LHCN-M2 (cell line): Measurements from ENCODE around the gene DGCR8. TPM values are rescaled to one million over a fixed set of nuclear protein-coding genes. Genes with fewer than 3 reads are reported as not detected.

Experiments used
- DNase-seq: peaks from one replicate; pipeline ENCODE4 v3.0.0-alpha.2; 2012; ENCODE audit warnings: low read depth
- total RNA-seq: library from RNA; depleted of rRNA; stranded (reverse); fragments of >200 nt; gene quantifications from 2 replicates; pipeline ENCODE4 v1.2.3, GENCODE V29; 2014

Gene DGCR8
- total RNA-seq, 1 experiment from 2014 or later: 30.9 TPM

DNA sequence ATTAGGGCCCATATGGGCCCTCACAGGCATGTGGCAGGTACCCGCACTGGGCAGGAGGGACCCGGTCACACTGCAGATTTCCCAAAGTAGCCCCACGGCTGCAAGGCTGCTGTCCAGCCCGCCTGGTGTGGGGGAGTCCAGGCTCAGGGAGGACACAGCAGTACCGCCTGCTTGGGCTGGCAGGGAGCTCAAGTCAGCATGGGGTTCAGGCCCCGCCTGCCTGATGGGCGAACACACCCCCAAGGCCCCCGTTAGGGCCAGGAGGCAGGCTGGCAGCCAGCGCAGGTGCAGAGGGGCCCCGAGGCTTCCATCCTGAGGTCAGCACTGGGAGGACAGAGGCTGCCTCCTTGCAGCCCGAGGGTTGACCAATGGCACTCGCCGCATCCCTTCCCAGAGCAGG lies 57.1 kb downstream of the DGCR8 start:
- no peak for DNase-seq

DNA sequence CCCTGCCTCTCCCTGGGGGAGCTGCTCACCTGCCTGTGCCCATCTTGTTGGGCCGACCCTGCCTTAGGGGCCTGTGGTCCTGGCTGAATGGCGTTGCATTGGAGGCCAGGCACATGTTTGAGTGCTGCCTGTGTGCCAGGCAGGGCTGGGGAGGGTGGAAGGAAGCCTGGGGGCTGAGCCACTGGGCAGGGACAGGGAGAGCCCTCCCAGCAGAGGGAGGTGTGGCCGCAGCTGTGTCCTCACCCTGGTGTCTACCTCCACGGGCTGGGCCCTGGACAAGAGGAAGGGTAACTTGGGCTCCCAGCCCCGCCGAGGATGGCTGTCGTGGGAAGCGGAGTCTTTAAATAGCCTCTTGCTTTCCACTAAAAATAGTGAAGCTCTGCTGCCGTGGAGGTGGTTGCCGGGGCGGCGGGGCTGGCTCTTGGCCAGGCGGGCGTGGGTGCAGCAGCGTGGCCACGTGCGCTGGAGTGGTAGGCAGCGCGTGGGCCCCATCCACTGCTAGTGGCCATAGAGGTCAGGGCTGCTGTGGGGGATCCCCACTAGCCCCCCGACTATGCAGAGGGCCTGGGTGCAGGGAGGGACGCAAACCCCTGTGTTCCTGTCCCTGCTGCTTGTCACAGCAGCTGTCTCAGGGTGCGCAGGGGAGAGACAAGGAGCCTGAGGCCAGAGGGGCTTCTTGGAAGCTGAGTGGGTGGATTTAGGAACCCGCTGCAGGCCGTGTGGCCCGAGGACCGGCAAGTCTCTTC lies 57.8 kb downstream of the DGCR8 start:
- DNase-seq: peak; percentile 22

DNA sequence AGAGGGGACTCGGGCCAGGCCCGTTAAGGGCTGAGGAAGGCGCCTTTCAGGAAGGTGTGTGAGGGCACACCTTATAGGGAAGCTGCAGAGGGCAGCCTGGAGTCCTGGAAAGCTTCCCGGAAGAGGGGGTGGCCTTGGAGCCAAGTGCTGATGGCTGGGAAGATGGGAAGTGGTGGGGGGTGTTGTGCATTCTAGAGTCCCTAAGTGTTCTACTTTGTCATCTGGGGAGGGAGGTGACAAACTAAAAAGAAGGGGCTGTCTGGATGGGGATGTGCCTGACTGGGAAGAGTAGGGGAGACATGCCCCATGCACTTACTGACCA lies 58.3 kb downstream of the DGCR8 start:
- DNase-seq: no peak

DNA sequence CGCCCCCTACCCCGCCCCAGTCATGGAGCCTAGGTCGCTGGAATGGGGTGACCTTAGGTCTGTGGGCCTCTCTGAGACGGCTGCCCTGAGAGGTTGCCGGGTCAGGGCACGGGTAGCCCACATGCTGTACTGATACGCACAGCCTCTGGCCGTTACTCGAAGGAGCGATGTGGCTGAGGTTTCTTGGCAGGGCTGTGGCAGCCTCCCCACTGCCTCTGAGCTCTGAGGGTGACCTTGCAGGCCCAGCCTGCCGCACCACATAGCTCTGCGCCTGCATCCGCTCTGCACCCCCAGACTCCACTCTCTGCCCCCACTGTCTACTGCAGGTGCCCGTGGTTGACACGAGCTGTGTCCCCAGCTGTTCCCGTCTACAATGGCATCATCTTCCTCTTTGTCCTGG lies 58.8 kb downstream of the DGCR8 start:
- DNase-seq: no peak

DNA sequence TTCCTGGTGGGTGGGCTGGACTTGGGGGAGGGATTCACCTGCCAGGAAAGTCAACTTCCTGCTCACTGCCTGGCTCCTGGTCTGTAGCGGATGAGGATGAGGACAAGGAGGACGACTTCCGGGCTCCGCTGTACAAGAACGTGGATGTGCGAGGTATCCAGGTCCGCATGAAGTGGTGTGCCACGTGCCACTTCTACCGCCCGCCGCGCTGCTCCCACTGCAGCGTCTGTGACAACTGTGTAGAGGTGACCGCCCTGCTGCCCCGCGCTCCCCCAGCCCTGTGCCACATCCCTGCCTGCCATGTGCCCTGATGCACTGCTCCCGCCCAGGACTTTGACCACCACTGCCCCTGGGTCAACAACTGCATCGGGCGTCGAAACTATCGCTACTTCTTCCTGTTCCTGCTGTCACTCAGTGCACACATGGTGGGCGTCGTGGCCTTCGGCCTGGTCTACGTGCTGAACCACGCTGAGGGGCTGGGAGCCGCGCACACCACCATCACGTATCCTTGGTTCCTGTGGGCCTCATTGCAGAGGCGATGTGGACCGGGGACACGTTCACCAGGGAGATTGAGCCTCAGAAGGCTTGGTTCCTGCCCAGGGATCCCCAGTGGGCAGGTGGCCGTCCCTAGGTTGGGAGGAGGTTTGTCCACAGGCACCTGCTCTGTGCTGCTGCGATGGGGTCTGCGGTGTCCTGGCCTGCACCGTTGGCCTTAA lies 59.5 kb downstream of the DGCR8 start:
- DNase-seq: no peak

DNA sequence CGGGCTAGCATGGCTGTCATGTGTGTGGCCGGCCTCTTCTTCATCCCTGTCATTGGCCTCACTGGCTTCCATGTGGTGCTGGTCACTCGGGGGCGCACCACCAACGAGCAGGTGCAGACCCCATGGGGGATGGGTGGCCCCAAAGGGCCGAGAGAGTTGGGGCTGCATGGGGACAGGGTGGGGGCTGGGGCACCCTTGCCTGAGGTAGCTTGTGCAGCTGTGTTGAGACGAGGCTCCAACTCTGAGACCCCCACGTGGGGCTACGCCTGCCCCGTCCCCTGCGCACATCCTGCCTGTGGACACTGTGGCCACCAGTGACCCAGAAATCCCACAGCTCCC lies 60.0 kb downstream of the DGCR8 start:
- DNase-seq: no peak

DNA sequence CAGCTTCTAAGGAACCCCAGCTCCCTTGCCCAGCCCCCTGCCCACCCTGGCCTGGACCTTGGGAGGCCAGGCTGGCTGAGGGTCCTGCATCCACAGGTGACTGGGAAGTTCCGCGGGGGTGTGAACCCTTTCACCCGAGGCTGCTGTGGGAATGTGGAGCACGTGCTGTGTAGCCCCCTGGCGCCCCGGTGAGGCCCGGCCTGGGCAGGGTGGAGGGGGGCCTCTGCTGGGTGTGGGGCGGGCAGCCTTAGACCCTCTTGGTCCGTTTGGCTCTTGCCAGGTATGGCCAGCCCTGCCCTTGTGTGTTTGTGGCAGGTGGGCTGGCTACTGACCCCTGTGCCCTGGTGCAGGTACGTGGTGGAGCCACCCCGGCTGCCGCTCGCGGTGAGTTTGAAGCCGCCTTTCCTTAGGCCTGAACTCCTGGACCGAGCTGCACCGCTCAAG lies 60.5 kb downstream of the DGCR8 start:
- DNase-seq: no peak

DNA sequence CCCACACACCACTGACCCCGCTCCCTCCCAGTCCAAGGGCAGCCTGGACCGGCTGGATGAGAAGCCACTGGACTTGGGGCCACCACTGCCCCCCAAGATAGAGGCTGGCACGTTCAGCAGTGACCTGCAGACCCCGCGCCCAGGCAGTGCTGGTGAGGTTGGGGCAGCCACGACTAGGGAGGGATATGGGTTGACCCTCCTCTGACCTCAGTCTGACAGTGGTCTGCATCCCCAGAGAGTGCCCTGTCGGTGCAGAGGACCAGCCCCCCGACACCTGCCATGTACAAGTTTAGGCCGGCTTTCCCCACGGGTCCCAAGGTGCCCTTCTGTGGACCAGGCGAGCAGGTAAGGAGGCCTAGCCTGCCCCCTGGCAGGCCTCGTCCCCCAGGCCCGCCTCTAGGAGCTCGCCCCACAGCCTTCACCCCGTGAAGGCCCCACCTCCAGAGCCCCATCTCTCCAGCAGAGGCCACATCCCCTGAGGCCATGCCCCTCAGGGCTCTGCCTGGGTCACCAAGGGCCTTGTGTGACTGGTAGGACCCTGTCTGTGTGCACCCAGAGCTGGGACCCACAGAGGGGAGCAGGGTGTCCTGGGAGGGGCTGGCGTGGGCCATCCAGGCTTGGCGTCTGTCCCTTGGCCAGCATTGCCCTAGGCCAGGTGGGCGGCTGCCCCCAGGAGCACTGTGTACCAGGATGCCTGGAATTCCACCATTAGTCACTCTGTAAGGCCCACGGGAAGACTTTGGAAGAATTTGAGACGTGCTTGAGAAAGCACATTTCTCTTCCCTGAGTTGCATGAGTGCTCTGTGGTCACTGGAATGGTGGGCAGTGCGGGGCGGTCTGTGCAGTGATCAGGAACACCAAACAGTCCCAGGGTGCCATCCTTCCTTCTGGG lies 61.4 kb downstream of the DGCR8 start:
- peak; percentile 82 for DNase-seq

DNA sequence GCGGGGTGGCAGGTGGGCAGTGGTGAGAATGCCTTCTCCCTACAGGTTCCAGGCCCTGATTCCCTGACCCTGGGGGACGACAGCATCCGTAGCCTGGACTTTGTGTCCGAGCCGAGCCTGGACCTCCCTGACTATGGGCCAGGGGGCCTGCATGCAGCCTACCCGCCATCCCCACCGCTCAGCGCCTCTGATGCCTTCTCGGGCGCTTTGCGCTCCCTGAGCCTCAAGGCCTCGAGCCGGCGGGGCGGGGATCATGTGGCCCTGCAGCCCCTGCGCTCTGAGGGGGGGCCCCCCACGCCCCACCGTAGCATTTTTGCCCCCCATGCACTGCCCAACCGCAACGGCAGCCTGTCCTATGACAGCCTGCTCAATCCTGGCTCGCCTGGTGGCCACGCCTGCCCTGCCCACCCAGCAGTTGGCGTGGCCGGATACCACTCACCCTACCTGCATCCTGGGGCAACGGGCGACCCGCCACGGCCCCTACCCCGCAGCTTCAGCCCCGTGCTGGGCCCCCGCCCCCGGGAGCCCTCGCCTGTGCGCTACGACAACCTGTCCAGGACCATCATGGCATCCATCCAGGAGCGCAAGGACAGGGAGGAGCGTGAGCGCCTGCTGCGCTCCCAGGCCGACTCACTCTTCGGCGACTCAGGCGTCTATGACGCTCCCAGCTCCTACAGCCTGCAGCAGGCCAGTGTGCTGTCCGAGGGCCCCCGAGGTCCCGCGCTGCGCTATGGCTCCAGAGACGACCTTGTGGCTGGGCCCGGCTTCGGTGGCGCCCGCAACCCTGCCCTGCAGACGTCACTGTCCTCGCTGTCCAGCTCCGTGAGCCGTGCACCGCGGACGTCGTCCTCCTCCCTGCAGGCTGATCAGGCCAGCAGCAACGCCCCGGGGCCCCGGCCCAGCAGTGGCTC lies 62.9 kb downstream of the DGCR8 start:
- DNase-seq: no peak

DNA sequence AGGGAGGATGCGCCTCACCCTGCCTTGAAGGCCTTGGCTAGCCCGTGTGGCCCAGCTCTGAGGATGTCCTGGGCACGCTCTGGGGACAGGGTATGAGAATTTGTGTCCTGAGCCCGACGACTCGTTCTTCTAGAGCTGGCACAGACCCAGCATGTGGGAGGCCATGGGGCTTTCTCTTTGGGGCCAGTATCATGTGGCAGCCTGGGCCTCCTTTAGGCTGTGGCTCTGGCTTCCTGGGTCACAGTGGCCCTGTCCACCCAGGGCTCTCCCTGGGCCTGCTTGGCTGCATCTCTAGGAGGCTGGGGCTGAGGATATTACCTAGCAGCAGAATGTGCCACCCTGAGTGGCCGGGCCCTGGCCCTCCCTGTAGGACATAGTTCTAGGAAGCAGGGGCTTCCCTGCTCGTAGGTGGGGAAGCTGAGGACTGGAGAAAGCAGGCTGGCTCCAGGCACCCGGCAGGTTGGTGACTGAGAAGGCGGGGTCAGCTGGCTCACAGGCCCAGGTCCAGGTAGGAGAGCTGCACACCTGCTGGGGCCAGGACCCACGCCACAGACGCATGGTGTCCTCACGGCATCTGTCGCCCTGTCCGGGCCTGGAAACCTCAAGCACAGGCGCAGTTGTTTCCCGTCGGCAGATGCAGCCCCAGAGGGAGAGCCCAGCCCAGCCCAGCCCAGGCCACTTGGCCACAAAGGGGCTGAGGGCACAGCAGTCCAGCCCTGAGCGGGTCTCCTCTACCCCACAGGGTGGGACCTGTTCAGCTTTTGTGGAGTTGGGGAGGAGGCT lies 64.0 kb downstream of the DGCR8 start:
- no peak for DNase-seq

DNA sequence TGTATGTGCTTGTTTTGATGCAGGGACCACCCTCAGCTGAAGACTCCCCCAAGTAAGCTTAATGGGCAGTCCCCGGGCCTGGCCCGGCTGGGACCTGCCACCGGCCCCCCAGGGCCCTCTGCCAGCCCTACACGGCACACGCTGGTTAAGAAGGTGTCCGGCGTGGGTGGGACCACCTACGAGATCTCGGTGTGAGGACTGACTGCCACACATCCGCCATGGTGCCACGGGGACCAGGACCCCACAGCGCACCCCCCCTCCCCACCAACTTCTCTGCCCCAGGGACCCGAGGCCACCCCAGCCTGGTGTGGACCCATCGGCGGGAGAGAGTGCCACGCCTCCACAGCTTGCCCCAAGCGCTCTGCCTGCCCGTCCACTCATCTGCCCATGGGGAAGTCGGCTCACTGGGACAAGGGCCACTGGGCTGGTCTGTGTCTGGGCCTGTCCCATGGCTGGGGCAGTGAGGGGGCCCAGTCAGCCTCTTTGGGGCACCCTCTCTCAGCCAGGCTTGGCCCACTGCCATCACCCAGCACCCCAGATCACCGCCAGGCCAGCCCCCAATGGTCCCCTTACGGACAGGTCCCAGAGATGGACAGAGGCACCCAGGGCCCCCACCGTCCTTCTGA lies 65.3 kb downstream of the DGCR8 start:
- DNase-seq: no peak

DNA sequence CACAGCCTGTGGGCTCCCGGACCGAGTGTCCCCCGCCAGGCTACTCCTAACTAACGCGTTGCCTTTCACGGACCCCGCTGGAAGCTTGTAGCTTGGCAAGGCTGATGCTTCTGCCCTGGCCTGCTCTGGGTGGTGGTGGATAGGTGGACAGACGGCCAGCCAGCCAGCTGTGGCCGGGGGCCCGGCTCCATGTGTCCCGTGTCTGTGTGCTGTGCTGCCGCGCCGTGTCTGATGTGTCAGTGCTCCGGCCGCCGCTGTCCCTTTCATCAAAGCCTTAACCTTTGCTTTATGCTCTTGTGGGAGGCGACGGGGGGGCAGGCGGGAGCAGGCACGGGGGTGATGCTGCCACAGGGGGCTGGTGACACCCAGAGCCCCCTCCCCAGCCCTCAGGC lies 65.8 kb downstream of the DGCR8 start:
- no peak for DNase-seq

DNA sequence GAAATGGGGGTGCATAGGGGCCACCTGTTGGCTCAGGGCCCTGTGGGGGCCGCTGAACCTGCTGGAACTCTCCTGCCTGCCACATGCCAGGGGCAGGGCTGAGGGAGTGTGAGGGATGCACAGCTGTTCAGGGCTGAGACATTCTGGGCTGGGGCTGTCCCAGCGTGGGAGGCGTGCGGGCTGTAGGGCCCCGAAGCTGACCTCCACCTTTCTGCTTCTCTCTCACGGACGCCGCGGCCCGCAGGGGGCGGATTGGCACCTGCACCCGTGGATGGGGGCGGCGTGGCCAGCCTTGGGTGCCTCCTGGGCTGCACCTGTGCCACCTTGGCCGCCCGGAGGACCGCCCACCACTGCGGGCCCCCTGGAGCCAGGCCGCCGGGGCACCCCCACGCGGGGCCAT lies 66.7 kb downstream of the DGCR8 start:
- no peak for DNase-seq

DNA sequence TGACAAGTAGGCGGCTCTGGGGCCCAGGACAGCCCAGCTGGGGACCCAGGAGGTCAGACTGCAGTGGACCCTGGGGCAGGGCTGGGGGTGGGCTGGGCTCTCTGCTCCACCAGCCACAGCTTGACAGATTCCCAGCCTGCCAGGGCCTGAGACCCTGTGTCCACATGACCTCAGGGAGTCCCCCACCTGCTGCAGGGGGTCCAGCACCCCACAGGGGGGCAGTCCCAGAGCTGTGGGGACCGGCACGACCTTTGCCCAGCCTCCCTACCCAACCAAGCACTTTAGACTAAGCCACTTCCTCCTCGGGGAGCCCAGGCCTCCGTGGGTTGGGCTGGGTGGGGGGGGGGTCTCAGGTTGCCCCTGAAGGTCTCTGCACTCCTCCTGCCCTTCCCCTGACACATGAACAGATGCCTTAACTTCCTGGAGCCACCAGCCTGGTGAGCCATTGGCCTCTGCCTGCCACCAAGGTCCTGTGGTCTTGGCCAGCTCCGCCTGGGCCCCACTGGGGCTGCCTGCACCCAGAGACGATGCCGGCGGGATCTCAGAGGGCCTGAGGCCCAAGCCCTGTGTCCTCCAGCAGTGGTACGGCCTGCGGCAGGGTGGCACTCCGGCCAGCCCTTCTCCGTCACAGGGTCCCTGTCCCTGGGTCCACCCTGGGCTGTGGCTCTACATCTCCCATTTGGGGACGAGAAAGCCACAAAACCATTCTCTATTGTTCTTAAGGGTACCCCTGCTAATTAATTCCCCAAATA lies 67.4 kb downstream of the DGCR8 start:
- no peak for DNase-seq

DNA sequence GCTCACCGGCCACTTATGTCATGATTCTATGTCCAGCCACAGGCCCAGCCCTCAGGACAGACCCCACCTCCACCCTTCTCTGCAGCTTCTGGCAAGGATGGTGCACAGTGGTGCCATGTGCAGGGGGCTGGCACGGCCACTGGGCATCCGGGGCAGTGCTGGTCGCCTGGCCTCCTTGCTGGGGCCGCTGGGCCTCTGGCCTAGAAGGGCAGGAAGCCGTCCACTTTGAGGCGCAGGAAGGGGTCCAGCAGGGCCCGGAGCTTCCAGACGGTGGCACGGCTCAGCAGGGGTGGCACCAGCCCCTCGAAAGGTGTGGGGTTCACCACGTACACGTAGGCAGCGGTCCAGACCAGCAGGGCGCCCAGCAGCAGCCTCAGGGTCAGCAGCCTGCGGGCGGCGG lies 68.4 kb downstream of the DGCR8 start:
- DNase-seq: no peak

DNA sequence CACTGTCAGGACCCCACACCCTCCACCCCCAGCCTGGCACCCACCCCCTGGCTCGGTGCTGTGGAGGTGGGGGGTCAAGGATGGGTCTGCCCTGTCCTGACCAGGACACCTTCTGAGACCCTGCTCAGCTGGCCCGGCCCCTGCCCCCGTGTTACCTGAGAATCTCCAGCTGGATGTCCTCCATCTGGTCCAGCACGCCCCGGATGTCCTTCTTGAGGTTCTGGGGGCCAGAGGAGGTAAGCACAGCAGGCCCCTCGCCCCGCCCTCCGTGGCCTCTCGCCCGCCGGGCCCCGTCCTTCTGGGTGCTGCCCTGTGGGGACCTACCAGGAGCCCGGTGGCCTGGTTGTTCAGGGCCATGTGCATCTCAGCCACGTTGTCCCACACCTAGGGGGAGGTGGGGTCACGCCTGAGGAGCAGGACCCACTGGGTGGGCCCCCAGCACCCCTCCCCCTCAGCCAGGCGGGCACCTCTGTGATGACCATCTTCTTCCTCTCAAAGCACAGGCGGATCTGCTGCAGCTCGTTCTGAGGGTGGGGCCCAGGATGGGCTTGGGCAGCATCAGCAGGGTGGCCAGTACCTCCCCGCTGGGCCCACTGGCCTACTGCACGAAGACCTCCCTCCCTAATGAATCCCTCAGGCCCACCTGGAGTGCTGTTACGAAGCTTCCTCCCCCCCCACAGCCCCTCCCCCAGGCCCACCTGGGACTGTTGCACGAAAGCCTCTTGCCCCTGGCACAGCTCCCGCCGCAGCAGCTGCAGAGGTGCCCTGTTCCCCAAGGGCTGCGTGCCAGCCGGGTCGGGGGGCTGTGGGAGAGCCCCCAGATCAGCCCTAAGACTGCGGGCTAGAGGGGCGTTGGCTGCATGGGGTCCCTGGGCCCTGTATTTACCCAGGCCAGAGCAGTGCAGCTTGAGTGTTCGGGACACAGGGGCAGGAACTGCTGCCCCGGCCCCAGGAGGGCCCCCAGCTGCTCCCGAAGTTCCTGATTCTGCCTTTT lies 69.5 kb downstream of the DGCR8 start:
- DNase-seq: no peak

DNA sequence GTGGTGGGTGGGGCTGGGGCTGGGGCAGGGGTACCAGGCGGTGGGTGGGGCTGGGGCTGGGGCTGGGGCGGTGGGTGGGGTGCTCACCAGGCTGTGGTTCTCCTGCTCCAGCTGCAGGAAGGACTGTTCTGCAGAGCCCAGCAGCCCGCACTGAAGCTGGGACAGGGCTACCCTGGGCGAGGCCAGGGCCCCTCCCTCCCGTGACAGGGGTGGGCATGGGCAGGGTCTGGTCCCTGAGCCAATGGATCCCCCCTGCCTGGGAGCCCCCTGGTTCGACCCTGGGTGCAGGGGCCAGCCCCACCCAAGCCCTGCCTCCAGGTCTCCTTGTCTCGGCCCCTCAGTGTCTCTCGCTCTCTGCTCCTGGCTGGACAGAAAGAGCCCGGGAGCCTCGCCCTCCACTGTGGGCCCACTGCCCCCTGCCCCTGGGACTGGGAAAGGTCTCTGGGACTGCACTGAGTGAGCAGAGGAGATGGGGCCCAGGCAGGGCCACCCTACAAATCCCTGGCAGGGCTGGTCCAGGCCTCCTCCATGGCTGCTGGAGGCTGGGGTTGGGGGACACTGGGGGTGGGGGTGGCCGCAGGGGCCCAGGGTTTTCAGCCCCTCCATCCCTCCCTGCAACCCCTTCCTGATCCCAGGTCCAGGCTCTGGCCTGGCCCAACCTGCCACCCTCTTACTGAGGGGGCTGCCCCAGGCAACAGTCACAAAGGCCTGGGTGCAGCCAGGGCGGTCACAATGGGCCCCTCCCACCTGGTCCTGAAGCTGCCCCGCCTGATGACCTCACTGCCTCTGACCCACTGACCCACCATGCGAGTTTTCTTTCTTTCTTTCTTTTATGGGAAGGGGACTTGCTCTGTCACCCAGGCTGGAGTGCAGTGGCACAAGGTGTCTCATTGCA lies 70.6 kb downstream of the DGCR8 start, which contains the start of gene CCDC188:
Gene CCDC188, minus strand, starts transcription at position 675 of the 895 bp plus-strand sequence. Its CDS starts 69 bp downstream, at position 606.
- DNase-seq: no peak
